ENCODE data around the gene PLEKHA7.

PLEKHA7 gene

GRCh38 chr11:16738947-16739815 lies 275.0 kb downstream of the PLEKHA7 start:
- no peak for TF ChIP-seq CTCF (IDR thresholded peaks at IDR 0.05; ENCODE audit: low read depth, low read length, missing control alignments)
- in situ Hi-C loops (cut with HindIII; ENCODE audit: low sequenced_read_pairs): no loop called here
- H3K4me3 ChIP-seq (ENCODE audit: low read depth, low read length): peak overlapping the region; percentile 60
- DNase-seq (ENCODE audit: low read depth): no peak

GRCh38 chr11:16738193-16738946 lies 275.8 kb downstream of the PLEKHA7 start, which contains the start of gene C11orf58:
Gene C11orf58 (plus strand): TSS chr11:16738647. CDS start chr11:16738779, 132 bp downstream.
- in situ Hi-C loops (cut with HindIII; ENCODE audit: low sequenced_read_pairs): no loop called here
- peak; percentile 95 for DNase-seq (ENCODE audit: low read depth)
- no peak for TF ChIP-seq CTCF (IDR thresholded peaks at IDR 0.05; ENCODE audit: low read depth, low read length, missing control alignments)
- H3K4me3 ChIP-seq (ENCODE audit: low read depth, low read length): peak within 1 kb of the TSS; percentile 60

GRCh38 chr11:16737818-16738192 lies 276.4 kb downstream of the PLEKHA7 start:
- H3K4me3 ChIP-seq (ENCODE audit: low read depth, low read length): peak overlapping the region; percentile 60
- no peak for DNase-seq (ENCODE audit: low read depth)
- TF ChIP-seq CTCF (IDR thresholded peaks at IDR 0.05; ENCODE audit: low read depth, low read length, missing control alignments): no peak
- in situ Hi-C loops (cut with HindIII; ENCODE audit: low sequenced_read_pairs): no loop called here
